Osteoblast (primary cell): ENCODE results near the gene C5. TPM values are rescaled to one million over a fixed set of nuclear protein-coding genes. Genes with fewer than 3 reads are reported as not detected.

Experiments
- DNase-seq: peaks from one replicate; pipeline ENCODE4 v3.0.0; 2011; ENCODE audit warnings: low spot score, mixed read lengths; ENCODE audit not compliant: insufficient read length; ENCODE audit errors: missing footprints
- H2AFZ ChIP-seq: 2 replicates; pipeline ENCODE4 v1.6.0; 2011; ENCODE audit warnings: mild to moderate bottlenecking, low read length
- H3K27ac ChIP-seq: 2 replicates; pipeline ENCODE4 v1.5.1; 2011; ENCODE audit warnings: mild to moderate bottlenecking, low read depth, low read length, moderate library complexity
- H3K27me3 ChIP-seq: 2 replicates; pipeline ENCODE4 v1.6.0; 2012; ENCODE audit warnings: mild to moderate bottlenecking, control low read depth, inconsistent platforms, low read length, moderate library complexity; ENCODE audit not compliant: insufficient read depth
- H3K36me3 ChIP-seq: 2 replicates; pipeline ENCODE4 v1.5.1; 2011; ENCODE audit warnings: mild to moderate bottlenecking, low read length, control low read depth, moderate library complexity; ENCODE audit not compliant: insufficient read depth
- H3K4me1 ChIP-seq: 2 replicates; pipeline ENCODE4 v1.5.1; 2011; ENCODE audit warnings: mild to moderate bottlenecking, low read length, control low read depth, moderate library complexity; ENCODE audit not compliant: insufficient read depth
- H3K4me2 ChIP-seq: 2 replicates; pipeline ENCODE4 v1.6.0; 2011; ENCODE audit warnings: mild to moderate bottlenecking, low read length; ENCODE audit not compliant: insufficient read depth
- H3K4me3 ChIP-seq: fragments of 200-600 bp; sonication (generic); 3 replicates; pipeline ENCODE4 v1.5.1; 2012; ENCODE audit warnings: mild to moderate bottlenecking, low read length, inconsistent platforms; ENCODE audit not compliant: insufficient read depth
- H3K79me2 ChIP-seq: 2 replicates; pipeline ENCODE4 v1.6.0; 2012; ENCODE audit warnings: mild to moderate bottlenecking, low read length, control low read depth, inconsistent platforms; ENCODE audit not compliant: insufficient read depth
- H3K9me3 ChIP-seq: 2 replicates; pipeline ENCODE4 v1.5.1; 2011; ENCODE audit warnings: low read depth, low read length, control low read depth
- H4K20me1 ChIP-seq: 2 replicates; pipeline ENCODE4 v1.6.0; 2012; ENCODE audit warnings: mild to moderate bottlenecking, low read length, control low read depth; ENCODE audit not compliant: insufficient read depth
- total RNA-seq: library from RNA; depleted of rRNA; stranded (reverse); fragments of >200 nt; gene quantifications from 2 replicates; pipeline ENCODE4 v1.2.3, GENCODE V29; 2012
- TF ChIP-seq, protein P1 (sequence below): IDR thresholded peaks from 2 replicates; pipeline ENCODE4 v1.5.1; 2011; ENCODE audit warnings: mild to moderate bottlenecking, low read depth, low read length, moderate library complexity; ENCODE audit errors: extremely low read depth

C5 gene
- total RNA-seq, 1 donor = 5.1 TPM

GRCh38 chr9:120925535-120926396 is 124.3 kb downstream of the C5 start:
- peak overlapping the region; percentile 74 for H3K27ac ChIP-seq
- peak overlapping the region; percentile 50 for H3K4me2 ChIP-seq
- peaks cover 19% of the 10 kb centered on the region for H3K4me1 ChIP-seq

GRCh38 chr9:120924698-120925534 is 125.2 kb downstream of the C5 start:
- Histone ChIP-seq H3K36me3 (no peaks in the 10 kb centered on the region), H3K9me3 (no peaks in the 10 kb centered on the region), H2AFZ (no peak overlapping the region), H3K27me3 (no peaks in the 10 kb centered on the region), H3K4me2 (no peak overlapping the region), H3K4me3 (no peak overlapping the region), H4K20me1 (no peaks in the 10 kb centered on the region), H3K27ac (peak overlapping the region; percentile 74), H3K4me1 (peaks cover 23% of the 10 kb centered on the region), H3K79me2 (no peaks in the 10 kb centered on the region)
- TF ChIP-seq, protein P1, sequence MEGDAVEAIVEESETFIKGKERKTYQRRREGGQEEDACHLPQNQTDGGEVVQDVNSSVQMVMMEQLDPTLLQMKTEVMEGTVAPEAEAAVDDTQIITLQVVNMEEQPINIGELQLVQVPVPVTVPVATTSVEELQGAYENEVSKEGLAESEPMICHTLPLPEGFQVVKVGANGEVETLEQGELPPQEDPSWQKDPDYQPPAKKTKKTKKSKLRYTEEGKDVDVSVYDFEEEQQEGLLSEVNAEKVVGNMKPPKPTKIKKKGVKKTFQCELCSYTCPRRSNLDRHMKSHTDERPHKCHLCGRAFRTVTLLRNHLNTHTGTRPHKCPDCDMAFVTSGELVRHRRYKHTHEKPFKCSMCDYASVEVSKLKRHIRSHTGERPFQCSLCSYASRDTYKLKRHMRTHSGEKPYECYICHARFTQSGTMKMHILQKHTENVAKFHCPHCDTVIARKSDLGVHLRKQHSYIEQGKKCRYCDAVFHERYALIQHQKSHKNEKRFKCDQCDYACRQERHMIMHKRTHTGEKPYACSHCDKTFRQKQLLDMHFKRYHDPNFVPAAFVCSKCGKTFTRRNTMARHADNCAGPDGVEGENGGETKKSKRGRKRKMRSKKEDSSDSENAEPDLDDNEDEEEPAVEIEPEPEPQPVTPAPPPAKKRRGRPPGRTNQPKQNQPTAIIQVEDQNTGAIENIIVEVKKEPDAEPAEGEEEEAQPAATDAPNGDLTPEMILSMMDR = no peak
- DNase-seq = no peak

More at GRCh38 chr9:120925535-120926396, 124.3 kb downstream of the C5 start:
- Histone ChIP-seq H3K9me3 (no peaks in the 10 kb centered on the region), H3K27me3 (no peaks in the 10 kb centered on the region), H3K36me3 (no peaks in the 10 kb centered on the region), H4K20me1 (no peaks in the 10 kb centered on the region), H2AFZ (peak overlapping the region; percentile 85), H3K79me2 (no peaks in the 10 kb centered on the region), H3K4me3 (peak overlapping the region; percentile 28)
- TF ChIP-seq, protein P1 = no peak
- peak; percentile 97 for DNase-seq

DNA sequence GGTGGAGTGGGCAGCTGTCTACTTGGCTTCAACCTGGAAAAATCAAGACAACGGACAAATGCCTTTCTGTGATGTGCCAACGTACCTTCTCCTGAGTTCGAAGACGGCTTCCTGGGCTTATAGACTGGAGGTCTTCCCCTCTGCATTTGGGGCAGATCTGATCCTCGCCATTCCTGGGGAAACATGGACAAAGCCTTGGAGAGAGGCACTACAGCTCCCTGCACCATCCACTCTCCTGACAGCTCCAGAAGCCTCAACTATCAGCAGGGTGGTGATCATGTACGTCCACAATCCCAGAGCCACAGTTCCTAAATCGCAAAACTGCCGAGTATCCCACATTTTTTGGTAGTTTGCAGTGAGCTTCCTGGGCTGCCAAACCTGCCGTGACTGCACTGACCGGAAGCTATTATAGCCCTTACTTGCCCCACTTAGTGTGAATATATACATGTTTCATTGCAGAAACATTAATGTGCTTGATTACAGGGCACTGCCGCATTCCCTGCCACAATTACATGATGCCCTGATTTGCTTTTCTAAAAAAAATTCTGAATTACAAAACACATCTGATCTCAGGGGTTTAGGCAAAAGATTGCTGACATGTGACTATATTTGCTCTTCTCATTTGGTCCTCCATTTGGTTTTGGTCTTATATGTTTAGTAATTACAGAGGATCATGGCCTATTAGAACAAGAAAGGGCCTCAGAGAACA is 126.3 kb downstream of the C5 start:
- Histone ChIP-seq H4K20me1 (no peaks in the 10 kb centered on the region), H2AFZ (no peak overlapping the region), H3K4me1 (peaks cover 29% of the 10 kb centered on the region), H3K36me3 (no peaks in the 10 kb centered on the region), H3K27me3 (no peaks in the 10 kb centered on the region), H3K4me2 (no peak overlapping the region), H3K79me2 (no peaks in the 10 kb centered on the region), H3K9me3 (no peaks in the 10 kb centered on the region), H3K27ac (no peak overlapping the region), H3K4me3 (no peak overlapping the region)
- no peak for DNase-seq
- TF ChIP-seq, protein P1 = no peak
